Stimulated activated CD4-positive, alpha-beta T cell treated with anti-CD3 and anti-CD28 coated beads, Interleukin-12 subunit alpha, Interleukin-12 subunit beta, amount 100 ng/mL, for 24 hours (primary cell): Measurements from ENCODE around the gene TDP1.
"Not testable (repeated sequence)": the region's sequence is repeated elsewhere in the genome, so short reads cannot be mapped to it uniquely, and the experiment has no call there.

Experiments
- DNase-seq, 2 experiments: peaks; one replicate each; pipeline ENCODE4 v3.0.0-alpha.2; 2020; ENCODE audit warnings: low read depth in 2 of 2

The TDP1 gene

DNA sequence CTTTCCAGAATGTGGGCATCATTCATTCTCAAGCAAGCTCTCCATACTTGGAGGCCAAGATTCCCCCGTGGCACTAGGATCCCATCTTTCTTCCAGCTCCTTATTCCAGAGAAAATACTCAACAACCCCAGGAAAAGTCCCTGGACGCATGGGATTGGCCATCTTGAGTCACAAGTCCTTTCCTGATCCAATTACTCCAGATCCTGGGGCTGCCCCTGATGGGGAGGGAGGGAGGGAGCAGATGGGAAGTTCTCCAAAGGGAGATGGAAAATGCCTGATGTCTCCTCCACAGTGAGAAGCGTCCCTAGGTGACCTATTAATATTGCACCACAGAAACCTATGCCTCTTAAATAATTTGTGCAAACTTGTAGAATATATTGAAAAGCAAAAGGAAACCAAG is 93.7 kb downstream of the TDP1 start:
- DNase-seq, result no peak

- DNase-seq, result no peak
Observed at GRCh38 chr14:90050271-90050670, 94.5 kb downstream of the TDP1 start.

GRCh38 chr14:90053044-90053443 is 97.3 kb downstream of the TDP1 start:
- DNase-seq, result no peak

GRCh38 chr14:90054803-90055202 is 99.1 kb downstream of the TDP1 start:
- DNase-seq, result no peak

GRCh38 chr14:90056826-90057225 is 101.1 kb downstream of the TDP1 start:
- no peak for DNase-seq

DNA sequence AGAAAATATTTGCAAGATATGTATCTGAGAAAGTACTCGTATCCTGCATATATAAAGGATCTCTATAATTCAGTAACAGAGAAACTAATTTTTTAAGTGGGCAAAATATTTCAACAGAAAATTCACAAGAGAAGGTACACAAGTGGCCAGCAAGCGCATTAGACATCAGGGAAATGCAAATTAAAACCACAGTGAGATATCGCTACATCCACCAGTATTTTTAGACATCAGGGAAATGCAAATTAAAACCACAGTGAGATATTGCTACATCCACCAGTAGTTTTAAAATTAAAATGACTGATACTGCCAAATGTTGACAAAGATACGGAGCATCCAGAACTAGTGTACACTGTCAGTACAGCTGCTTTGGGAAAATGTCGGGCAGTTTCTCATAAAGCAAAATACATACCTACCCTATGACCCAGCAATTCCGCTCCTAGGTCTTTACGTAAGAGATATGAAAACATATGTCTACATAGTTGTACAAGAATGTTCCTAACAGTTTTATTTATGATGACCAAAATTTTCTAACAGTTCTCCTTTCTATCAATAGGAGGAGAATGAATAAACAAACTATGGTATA is 103.2 kb downstream of the TDP1 start:
- DNase-seq, result no peak

GRCh38 chr14:90060312-90060964 is 104.7 kb downstream of the TDP1 start:
- DNase-seq, result peak; percentile 25 to 48

- no peak for DNase-seq
Observed at GRCh38 chr14:90060965-90061684, 105.4 kb downstream of the TDP1 start.

DNA sequence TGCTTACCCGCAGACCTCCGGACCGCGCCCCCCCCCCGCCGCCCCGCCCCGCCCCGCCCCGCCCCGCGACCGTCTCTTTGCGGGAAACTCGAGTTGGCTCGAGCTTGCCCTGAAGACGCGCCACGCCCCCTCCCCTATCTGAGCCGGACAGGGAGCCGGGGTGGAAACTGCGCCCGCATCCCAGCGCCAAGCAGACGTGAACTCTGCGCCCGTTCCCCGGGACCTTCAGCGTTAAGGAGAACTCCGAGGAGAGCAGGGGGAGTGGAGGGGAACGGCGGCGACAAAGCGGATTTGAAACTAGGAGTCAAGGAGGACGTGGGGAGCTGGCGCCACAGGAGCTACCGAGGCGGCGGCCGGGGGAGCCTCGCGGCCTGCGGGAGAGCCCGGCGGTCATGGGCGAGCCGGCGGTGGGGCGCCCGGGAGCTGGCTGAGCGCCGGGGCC is 106.0 kb downstream of the TDP1 start, which contains the start of gene KCNK13:
TSS of gene KCNK13 (plus strand) at position 310 of the 442 bp plus-strand sequence. CDS start 212 bp downstream, outside the sequence.
- DNase-seq, result no peak

GRCh38 chr14:90062127-90062794 is 106.5 kb downstream of the TDP1 start:
- no peak for DNase-seq

DNA sequence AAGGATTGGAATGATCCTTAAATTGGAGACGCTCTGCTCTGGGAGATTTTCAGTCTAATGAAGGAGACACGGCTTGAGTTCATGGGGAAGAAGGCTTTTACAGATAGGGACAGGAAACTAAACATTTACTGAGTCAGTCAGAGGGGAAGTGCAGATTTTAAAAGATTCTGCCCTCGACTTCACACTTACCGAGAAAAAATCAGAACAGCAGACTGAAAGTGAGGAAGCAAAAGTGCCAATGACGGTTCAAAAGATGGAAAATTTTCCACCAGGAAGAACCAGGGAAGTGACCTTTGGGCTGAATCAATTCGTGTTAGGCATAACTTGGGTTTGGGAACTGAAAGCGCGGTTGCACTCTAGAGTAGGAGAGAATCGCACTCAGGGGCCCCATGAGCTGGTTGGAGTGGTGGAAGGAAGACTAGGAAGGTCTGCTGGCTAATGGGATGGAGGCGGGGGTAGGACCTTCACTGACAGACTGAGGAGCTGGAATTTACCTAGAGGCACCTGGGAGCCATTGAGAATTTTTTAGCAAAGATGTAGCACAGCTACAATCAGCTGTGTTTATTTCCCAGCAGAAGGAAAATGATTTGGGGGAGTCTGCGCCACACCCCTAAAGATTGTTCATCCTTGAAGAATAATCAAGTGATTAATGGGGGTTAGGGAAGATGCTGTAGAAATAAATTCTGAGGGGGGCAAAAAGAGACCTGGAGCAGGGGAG is 107.3 kb downstream of the TDP1 start:
- no peak for DNase-seq

- no peak for DNase-seq
Observed at GRCh38 chr14:90072350-90072749, 116.6 kb downstream of the TDP1 start.

GRCh38 chr14:90079576-90079975 is 123.8 kb downstream of the TDP1 start:
- DNase-seq, result no peak

DNA sequence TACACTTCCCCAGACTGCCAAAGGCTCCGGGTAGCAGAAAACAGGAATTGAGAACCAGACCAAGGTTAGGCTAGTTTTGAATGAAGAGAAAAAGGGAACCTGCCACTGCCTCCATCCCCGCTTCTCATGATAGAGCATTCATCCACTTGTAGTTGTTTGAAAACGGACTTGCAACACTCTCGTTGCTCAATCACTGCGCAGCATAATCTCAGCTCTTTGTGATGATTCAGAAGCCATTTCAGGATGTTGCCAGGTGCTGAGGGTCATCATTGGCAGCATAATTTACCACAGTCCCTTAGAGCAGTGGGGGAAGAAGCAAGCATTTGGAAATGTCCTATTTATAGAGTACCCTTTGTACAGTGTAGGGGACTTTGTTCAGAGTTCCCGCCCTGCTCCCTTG is 131.7 kb downstream of the TDP1 start:
- no peak for DNase-seq

GRCh38 chr14:90088176-90088575 is 132.4 kb downstream of the TDP1 start:
- no peak for DNase-seq

GRCh38 chr14:90089486-90089885 is 133.8 kb downstream of the TDP1 start:
- DNase-seq, result not testable (repeated sequence)

DNA sequence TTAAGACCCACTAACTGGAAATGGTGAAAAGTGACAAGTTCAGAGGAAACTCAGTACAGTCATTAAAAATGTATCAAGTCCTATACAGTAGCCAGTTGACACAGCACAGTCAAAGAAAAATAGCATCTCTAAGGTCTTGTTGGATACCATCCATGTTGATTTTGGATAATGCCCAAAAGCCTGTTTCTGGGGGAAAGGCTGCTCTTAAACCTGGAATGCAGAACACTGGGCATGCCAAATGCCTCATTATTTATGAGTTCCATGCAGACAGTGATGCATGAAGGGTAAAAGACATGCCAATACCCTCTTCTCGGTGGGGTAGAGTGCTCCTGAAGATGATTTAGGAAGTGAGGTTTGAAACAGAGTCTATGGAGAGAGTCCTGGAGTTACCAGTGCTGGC is 135.7 kb downstream of the TDP1 start:
- no peak for DNase-seq

DNA sequence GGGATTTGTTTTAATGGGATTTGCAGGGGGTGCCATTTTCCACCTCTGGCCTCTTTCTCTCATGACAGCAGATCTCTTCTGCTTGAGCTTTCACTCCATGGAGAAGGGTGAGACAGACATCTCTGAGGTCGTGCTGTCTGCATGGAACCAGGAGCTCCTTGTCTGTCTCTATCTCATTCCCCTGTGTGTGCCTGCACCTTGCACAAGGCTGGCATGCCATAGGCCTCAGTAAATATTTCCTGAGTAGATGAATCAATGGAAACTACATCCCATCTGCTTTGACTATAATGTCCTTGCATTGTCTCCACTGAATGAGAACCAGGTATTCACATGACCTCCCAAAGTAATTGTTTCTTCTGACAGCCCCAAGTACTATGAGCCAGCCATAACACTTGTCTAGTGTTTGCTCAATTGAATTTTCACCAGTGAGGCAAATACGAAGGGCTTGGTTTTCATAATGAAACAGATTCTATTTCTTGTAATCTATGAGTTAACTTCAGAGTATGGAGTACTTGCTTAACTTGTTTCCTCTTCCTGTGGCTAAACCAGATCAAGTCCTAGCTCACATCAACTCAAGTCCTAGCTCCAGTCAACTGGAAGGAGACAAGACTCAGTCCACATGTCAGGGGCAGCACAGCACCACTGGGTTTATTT is 138.3 kb downstream of the TDP1 start:
- DNase-seq, result no peak
